Spleen (tissue), 7 donors: ENCODE measurements around the gene CNNM1.

ENCODE experiments used
- POLR2A ChIP-seq, 3 donors: fragments of 450-650 bp; IDR thresholded peaks; one replicate each; pipeline ENCODE4 v1.5.1; 2017; ENCODE audit warnings: antibody characterized with exemption in 3 of 3, mild to moderate bottlenecking in 1 of 3
- TF ChIP-seq, protein P1 (sequence below), 11 experiments: fragments of 200-600 bp in 7 of 11; fragments of 450-650 bp in 4 of 11; sonication (generic) in 4 of 11; IDR thresholded peaks in 8 of 11; conservative IDR thresholded peaks in 3 of 11; 1 replicate in 7 of 11; 2 replicates in 4 of 11; pipeline versions ENCODE4 v1.4.0 to v1.8.0; 2016 to 2021; ENCODE audit warnings: antibody characterized with exemption in 11 of 11, inconsistent platforms in 4 of 11, mild to moderate bottlenecking in 1 of 11
- donor health status: DM: no; HTN: no; CAD: no; lungs with moderate emphysema.
- donor health status: DM: no; HTN: no; CAD: no.
- donor health status: DM: no; HTN: no; CAD: no.

- TF ChIP-seq, protein P1, sequence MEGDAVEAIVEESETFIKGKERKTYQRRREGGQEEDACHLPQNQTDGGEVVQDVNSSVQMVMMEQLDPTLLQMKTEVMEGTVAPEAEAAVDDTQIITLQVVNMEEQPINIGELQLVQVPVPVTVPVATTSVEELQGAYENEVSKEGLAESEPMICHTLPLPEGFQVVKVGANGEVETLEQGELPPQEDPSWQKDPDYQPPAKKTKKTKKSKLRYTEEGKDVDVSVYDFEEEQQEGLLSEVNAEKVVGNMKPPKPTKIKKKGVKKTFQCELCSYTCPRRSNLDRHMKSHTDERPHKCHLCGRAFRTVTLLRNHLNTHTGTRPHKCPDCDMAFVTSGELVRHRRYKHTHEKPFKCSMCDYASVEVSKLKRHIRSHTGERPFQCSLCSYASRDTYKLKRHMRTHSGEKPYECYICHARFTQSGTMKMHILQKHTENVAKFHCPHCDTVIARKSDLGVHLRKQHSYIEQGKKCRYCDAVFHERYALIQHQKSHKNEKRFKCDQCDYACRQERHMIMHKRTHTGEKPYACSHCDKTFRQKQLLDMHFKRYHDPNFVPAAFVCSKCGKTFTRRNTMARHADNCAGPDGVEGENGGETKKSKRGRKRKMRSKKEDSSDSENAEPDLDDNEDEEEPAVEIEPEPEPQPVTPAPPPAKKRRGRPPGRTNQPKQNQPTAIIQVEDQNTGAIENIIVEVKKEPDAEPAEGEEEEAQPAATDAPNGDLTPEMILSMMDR (IDR thresholded peaks at IDR 0.05 in 8 of 11, conservative IDR thresholded peaks at IDR 0.05 in 3 of 11): no peak
- no peak for TF ChIP-seq POLR2A (IDR thresholded peaks at IDR 0.05)
Measured at GRCh38 chr10:99382176-99382575, 53.0 kb downstream of the CNNM1 start.
